Measurements from ENCODE around the gene MSRB2.

MSRB2 gene

DNA sequence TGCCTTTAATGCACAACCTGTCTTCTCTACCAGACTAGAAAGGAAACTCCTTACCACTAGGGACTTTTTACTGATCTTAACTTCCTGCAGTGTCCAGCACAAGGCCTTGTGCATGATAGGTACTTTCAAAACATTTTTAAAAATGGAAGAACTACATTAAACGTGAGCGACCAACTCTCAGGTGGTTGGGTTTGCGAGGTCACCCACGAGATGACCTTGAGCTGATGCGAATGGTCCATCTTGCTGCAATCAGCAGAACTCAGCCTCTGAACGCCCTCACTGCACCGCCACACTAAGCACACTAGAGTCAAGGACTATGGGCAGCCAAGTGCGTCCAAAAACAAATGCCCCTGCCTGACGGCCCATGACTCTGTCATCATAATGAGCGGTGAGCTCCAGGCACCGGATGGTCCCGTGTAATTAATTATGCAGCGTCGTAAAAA, 61.9 kb downstream of the MSRB2 start:
- Histone ChIP-seq H3K4me1 (ENCODE audit: insufficient read depth, low read length) (no peaks in the 10 kb centered on the region), H3K4me3 (ENCODE audit: low read length) (no peak overlapping the region), H3K9me3 (ENCODE audit: insufficient read depth, low read depth, low read length) (no peaks in the 10 kb centered on the region), H3K36me3 (ENCODE audit: insufficient read depth, low read depth, low read length) (no peaks in the 10 kb centered on the region), H3K27ac (ENCODE audit: low read length) (no peak overlapping the region), H3K9ac (ENCODE audit: low read depth, low read length) (no peak overlapping the region), H3K27me3 (ENCODE audit: insufficient read depth, low read length) (peaks cover 27% of the 10 kb centered on the region)

DNA sequence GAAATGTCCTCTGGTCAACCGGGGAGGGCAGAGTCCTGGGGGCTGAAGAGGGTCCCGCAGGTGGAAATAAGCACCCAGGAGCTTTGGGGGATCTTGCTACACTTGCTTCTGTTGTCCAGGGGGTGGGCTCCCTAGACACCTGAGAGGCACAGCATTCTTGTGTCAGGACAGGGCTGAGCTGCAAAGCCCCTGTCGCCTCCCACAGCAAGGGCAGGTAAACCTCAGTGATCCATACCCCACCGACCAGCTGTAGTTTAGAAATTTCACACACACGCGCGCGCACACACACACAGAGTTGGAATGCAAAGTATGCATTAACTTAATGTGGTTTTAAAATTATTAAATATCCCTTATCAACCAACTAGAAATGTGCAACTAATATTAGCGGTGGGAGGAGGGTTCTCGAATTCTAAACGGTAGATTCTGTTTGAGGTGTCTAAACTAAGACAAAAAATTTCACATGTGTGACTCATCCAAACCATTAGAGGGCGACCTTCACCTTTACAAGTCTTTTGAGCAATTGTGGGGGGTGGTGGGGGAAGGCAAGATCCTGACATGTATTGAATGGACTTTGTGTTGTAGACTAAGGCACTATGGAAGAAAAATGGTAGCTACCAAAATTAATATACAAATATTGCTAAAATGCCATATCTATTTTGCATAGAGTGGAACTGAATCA, 62.5 kb downstream of the MSRB2 start:
- Histone ChIP-seq H3K4me3 (ENCODE audit: low read length) (peak overlapping the region; percentile 61), H3K36me3 (ENCODE audit: insufficient read depth, low read depth, low read length) (no peaks in the 10 kb centered on the region), H3K9me3 (ENCODE audit: insufficient read depth, low read depth, low read length) (no peaks in the 10 kb centered on the region), H3K27ac (ENCODE audit: low read length) (no peak overlapping the region), H3K9ac (ENCODE audit: low read depth, low read length) (no peak overlapping the region), H3K27me3 (ENCODE audit: insufficient read depth, low read length) (peaks cover 29% of the 10 kb centered on the region), H3K4me1 (ENCODE audit: insufficient read depth, low read length) (no peaks in the 10 kb centered on the region)

GRCh38 chr10:23158370-23158769, 63.0 kb downstream of the MSRB2 start:
- Histone ChIP-seq H3K4me3 (ENCODE audit: low read length) (peak overlapping the region; percentile 61), H3K27me3 (ENCODE audit: insufficient read depth, low read length) (peaks cover 30% of the 10 kb centered on the region), H3K9ac (ENCODE audit: low read depth, low read length) (no peak overlapping the region), H3K9me3 (ENCODE audit: insufficient read depth, low read depth, low read length) (no peaks in the 10 kb centered on the region), H3K27ac (ENCODE audit: low read length) (no peak overlapping the region), H3K4me1 (ENCODE audit: insufficient read depth, low read length) (no peaks in the 10 kb centered on the region), H3K36me3 (ENCODE audit: insufficient read depth, low read depth, low read length) (no peaks in the 10 kb centered on the region)

DNA sequence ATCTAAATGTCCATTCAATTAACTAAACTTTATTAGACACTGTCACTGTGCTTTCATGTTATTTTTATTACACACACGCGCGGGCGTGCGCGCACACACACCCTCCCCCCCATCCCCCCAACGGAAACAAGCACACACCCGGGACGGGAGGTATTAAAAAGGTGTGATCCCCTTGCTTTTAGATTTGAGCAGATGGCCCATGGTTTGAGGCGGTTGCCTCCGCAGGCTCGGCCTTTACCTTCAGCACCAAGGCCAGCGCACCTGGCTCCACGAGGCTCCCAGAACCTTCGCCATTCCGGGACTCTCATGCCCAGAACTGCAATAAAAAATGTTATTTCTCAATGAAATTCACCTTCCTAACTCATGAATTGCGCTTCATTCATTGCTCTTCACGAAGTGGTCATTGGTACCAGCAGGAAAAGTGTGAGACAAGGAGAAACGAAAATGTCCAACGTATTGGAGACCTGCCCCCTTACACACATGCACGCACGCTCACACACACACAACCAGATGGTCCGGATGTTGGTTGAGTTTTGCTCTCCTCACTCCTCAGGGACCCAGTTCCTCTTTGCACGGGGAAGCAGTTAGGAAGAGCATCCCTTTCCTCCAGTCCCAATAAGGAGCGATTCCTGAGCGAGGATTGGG, 76.0 kb downstream of the MSRB2 start:
- Histone ChIP-seq H3K9me3 (ENCODE audit: insufficient read depth, low read depth, low read length) (no peaks in the 10 kb centered on the region), H3K27me3 (ENCODE audit: insufficient read depth, low read length) (peaks cover 100% of the 10 kb centered on the region), H3K9ac (ENCODE audit: low read depth, low read length) (no peak overlapping the region), H3K4me1 (ENCODE audit: insufficient read depth, low read length) (peaks cover 4% of the 10 kb centered on the region; the same call in 1 of the 2 replicates), H3K4me3 (ENCODE audit: low read length) (no peak overlapping the region), H3K27ac (ENCODE audit: low read length) (no peak overlapping the region), H3K36me3 (ENCODE audit: insufficient read depth, low read depth, low read length) (no peaks in the 10 kb centered on the region)

Measured in iPS-20b (cell line).